ENCODE measurements around the gene C2orf78. TPM values are rescaled to one million over a fixed set of nuclear protein-coding genes. Genes with fewer than 3 reads are reported as not detected.

Gene C2orf78
- total RNA-seq, 1 donor from 2014 or later: not detected

DNA sequence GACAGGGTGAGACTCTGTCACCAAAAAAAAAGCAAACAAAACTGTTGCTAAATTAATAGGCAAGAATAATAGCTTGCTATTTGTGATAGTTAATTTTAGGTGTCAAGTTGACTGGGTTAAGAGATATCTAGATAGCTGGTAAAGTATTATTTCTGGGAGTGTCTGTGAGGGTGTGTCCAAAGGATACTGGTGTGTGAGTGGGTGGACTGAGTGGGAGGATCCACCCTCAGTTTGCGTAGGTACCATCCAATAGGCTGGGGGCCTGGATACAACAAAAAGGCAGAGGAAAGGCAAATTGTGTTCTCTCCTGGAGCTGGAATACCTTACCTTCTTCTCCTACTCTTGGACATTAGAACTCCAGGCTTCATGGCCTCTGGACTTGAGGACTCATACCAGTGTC is 19.0 kb upstream of the C2orf78 start:
- no peak for TF ChIP-seq EZH2 (IDR thresholded peaks at IDR 0.05; ENCODE audit: insufficient read depth, low read length)
- TF ChIP-seq, protein P1, sequence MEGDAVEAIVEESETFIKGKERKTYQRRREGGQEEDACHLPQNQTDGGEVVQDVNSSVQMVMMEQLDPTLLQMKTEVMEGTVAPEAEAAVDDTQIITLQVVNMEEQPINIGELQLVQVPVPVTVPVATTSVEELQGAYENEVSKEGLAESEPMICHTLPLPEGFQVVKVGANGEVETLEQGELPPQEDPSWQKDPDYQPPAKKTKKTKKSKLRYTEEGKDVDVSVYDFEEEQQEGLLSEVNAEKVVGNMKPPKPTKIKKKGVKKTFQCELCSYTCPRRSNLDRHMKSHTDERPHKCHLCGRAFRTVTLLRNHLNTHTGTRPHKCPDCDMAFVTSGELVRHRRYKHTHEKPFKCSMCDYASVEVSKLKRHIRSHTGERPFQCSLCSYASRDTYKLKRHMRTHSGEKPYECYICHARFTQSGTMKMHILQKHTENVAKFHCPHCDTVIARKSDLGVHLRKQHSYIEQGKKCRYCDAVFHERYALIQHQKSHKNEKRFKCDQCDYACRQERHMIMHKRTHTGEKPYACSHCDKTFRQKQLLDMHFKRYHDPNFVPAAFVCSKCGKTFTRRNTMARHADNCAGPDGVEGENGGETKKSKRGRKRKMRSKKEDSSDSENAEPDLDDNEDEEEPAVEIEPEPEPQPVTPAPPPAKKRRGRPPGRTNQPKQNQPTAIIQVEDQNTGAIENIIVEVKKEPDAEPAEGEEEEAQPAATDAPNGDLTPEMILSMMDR (IDR thresholded peaks at IDR 0.05; ENCODE audit: insufficient read depth, low read depth, low read length): no peak
- H3K9me3 ChIP-seq (ENCODE audit: insufficient read depth, low read depth, low read length): no peaks in the 10 kb centered on the region
- no peak overlapping the region for H3K27ac Mint-ChIP-seq (ENCODE audit: unreplicated experiment)
- H3K4me1 ChIP-seq (ENCODE audit: insufficient read depth, low read length): peaks cover 7% of the 10 kb centered on the region
- no peaks in the 10 kb centered on the region for H3K27me3 ChIP-seq (ENCODE audit: insufficient read depth, low read length)
- H3K4me3 Mint-ChIP-seq (ENCODE audit: unreplicated experiment): no peak overlapping the region
- no peaks in the 10 kb centered on the region for H3K27me3 Mint-ChIP-seq (ENCODE audit: low read depth, unreplicated experiment)
- no peak overlapping the region for H2AFZ ChIP-seq (ENCODE audit: low read depth, low read length)
- no peak overlapping the region for H3K4me3 ChIP-seq (ENCODE audit: insufficient read depth, low read depth, low read length)
- H3K4me2 ChIP-seq (ENCODE audit: low read length): no peak overlapping the region
- peaks cover 6% of the 10 kb centered on the region for H3K79me2 ChIP-seq (ENCODE audit: insufficient read depth, low read length)
- H4K20me1 ChIP-seq (ENCODE audit: insufficient read depth, low read length): peaks cover 21% of the 10 kb centered on the region
- H3K9ac ChIP-seq (ENCODE audit: low read length): no peak overlapping the region
- H3K4me1 Mint-ChIP-seq (ENCODE audit: low read depth, unreplicated experiment): peaks cover 4% of the 10 kb centered on the region
- no peaks in the 10 kb centered on the region for H3K9me3 Mint-ChIP-seq (ENCODE audit: unreplicated experiment)
- H3K36me3 ChIP-seq (ENCODE audit: insufficient read depth, low read length): peaks cover 58% of the 10 kb centered on the region
- no peak overlapping the region for H3K27ac ChIP-seq (ENCODE audit: low read depth, low read length)
- H3K36me3 Mint-ChIP-seq (ENCODE audit: low read depth, unreplicated experiment): peaks cover 23% of the 10 kb centered on the region
- FAIRE-seq (no peak), DNase-seq (ENCODE audit: low read depth) (no peak)

DNA sequence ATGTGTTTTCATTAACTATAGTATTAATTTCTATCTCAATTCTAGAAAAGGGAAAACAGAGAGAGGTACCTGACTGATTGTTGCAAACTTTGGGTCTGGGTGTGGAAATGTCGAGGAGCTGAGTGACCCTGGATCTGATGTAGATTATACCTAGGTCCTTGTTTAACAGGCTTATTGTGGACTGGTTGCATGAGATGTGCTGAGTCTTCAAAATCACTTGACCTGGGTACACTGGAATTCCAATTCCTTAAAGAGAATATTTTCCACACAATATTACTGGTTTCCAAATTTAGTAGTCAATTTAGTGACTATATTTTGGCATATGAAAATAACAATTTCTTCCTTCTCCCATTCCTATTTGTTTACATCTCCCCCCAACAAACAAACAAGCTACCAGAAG is 17.6 kb upstream of the C2orf78 start:
- Histone ChIP-seq H3K79me2 (ENCODE audit: insufficient read depth, low read length) (peaks cover 16% of the 10 kb centered on the region), H3K4me1 (ENCODE audit: insufficient read depth, low read length) (peaks cover 4% of the 10 kb centered on the region), H2AFZ (ENCODE audit: low read depth, low read length) (no peak overlapping the region), H3K36me3 (ENCODE audit: insufficient read depth, low read length) (peaks cover 48% of the 10 kb centered on the region), H3K4me2 (ENCODE audit: low read length) (no peak overlapping the region), H3K27ac (ENCODE audit: low read depth, low read length) (no peak overlapping the region), H4K20me1 (ENCODE audit: insufficient read depth, low read length) (peaks cover 16% of the 10 kb centered on the region), H3K9ac (ENCODE audit: low read length) (no peak overlapping the region), H3K27me3 (ENCODE audit: insufficient read depth, low read length) (no peaks in the 10 kb centered on the region), H3K9me3 (ENCODE audit: insufficient read depth, low read depth, low read length) (no peaks in the 10 kb centered on the region), H3K4me3 (ENCODE audit: insufficient read depth, low read depth, low read length) (no peak overlapping the region)
- FAIRE-seq (no peak), DNase-seq (ENCODE audit: low read depth) (no peak)
- H3K36me3 Mint-ChIP-seq (ENCODE audit: low read depth, unreplicated experiment): peaks cover 24% of the 10 kb centered on the region
- no peak overlapping the region for H3K4me3 Mint-ChIP-seq (ENCODE audit: unreplicated experiment)
- no peaks in the 10 kb centered on the region for H3K9me3 Mint-ChIP-seq (ENCODE audit: unreplicated experiment)
- H3K27me3 Mint-ChIP-seq (ENCODE audit: low read depth, unreplicated experiment): no peaks in the 10 kb centered on the region
- no peak overlapping the region for H3K27ac Mint-ChIP-seq (ENCODE audit: unreplicated experiment)
- peaks cover 4% of the 10 kb centered on the region for H3K4me1 Mint-ChIP-seq (ENCODE audit: low read depth, unreplicated experiment)
- TF ChIP-seq EZH2 (IDR thresholded peaks at IDR 0.05; ENCODE audit: insufficient read depth, low read length): no peak
- TF ChIP-seq, protein P1 (IDR thresholded peaks at IDR 0.05; ENCODE audit: insufficient read depth, low read depth, low read length): no peak

DNA sequence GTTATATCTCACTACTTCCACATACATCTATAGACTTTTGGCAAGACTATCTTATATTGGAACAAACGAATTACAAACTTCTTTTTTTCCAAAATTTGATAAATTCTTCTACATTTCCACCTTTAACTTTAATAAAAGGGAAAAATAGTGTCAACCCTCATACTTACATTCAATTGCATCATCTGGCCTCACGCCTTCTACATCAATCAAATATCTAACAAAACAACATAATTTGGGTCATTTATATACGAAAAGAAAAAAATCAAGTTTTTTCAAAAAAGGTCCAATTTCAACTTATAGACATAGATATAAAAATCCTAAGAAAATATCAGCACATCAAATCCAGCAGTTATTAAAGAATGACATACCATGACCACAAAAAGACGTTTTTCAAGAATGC is 17.0 kb upstream of the C2orf78 start:
- Histone ChIP-seq H3K27me3 (ENCODE audit: insufficient read depth, low read length) (no peaks in the 10 kb centered on the region), H3K4me1 (ENCODE audit: insufficient read depth, low read length) (peaks cover 4% of the 10 kb centered on the region), H3K36me3 (ENCODE audit: insufficient read depth, low read length) (peaks cover 46% of the 10 kb centered on the region), H3K79me2 (ENCODE audit: insufficient read depth, low read length) (peaks cover 17% of the 10 kb centered on the region), H3K4me3 (ENCODE audit: insufficient read depth, low read depth, low read length) (no peak overlapping the region), H3K9ac (ENCODE audit: low read length) (no peak overlapping the region), H3K4me2 (ENCODE audit: low read length) (no peak overlapping the region), H4K20me1 (ENCODE audit: insufficient read depth, low read length) (peaks cover 16% of the 10 kb centered on the region), H3K27ac (ENCODE audit: low read depth, low read length) (no peak overlapping the region), H3K9me3 (ENCODE audit: insufficient read depth, low read depth, low read length) (no peaks in the 10 kb centered on the region), H2AFZ (ENCODE audit: low read depth, low read length) (no peak overlapping the region)
- Mint-ChIP-seq H3K4me1 (ENCODE audit: low read depth, unreplicated experiment) (peaks cover 4% of the 10 kb centered on the region), H3K27me3 (ENCODE audit: low read depth, unreplicated experiment) (no peaks in the 10 kb centered on the region), H3K4me3 (ENCODE audit: unreplicated experiment) (no peak overlapping the region), H3K36me3 (ENCODE audit: low read depth, unreplicated experiment) (peaks cover 25% of the 10 kb centered on the region), H3K27ac (ENCODE audit: unreplicated experiment) (peak overlapping the region; percentile 5), H3K9me3 (ENCODE audit: unreplicated experiment) (no peaks in the 10 kb centered on the region)
- no peak for FAIRE-seq
- TF ChIP-seq EZH2 (IDR thresholded peaks at IDR 0.05; ENCODE audit: insufficient read depth, low read length): no peak
- TF ChIP-seq, protein P1 (IDR thresholded peaks at IDR 0.05; ENCODE audit: insufficient read depth, low read depth, low read length): no peak
- DNase-seq (ENCODE audit: low read depth): no peak
